Activated naive CD8-positive, alpha-beta T cell treated with anti-CD3 and anti-CD28 coated beads, Interleukin-2, amount 10 ng/mL, durations not matched to agents 7 days and 5 days (primary cell): ENCODE results near the gene STAC2. TPM values are rescaled to one million over a fixed set of nuclear protein-coding genes. Genes with fewer than 3 reads are reported as not detected.
A peak's percentile ranks its signal among the peaks of the same experiment; 100 is the strongest.

Experiments used
- ATAC-seq: fragments of 150-1000 bp; cut with Tn5 transposase; one replicate; pipeline ENCODE4 v1.10.0; 2021; ENCODE audit warnings: low read depth, moderate library complexity
- POLR2A ChIA-PET: fragments of 350-600 bp; sonication (Branson Sonifier 250); formaldehyde crosslinking; loops from one replicate; lab custom pipeline; 2021; ENCODE audit warnings: antibody characterized with exemption; lab: Charles Lee
- DNase-seq: peaks from one replicate; pipeline ENCODE4 v3.0.0; 2021
- H3K27ac Mint-ChIP-seq: one replicate; pipeline ENCODE4 v1.8.0; 2022; ENCODE audit warnings: mild to moderate bottlenecking, mixed read lengths
- H3K27me3 Mint-ChIP-seq: one replicate; pipeline ENCODE4 v1.8.0; 2022; ENCODE audit warnings: mild to moderate bottlenecking, moderate library complexity, mixed read lengths
- H3K36me3 Mint-ChIP-seq: one replicate; pipeline ENCODE4 v1.8.0; 2021; ENCODE audit warnings: mild to moderate bottlenecking, mixed read lengths
- H3K4me1 Mint-ChIP-seq: one replicate; pipeline ENCODE4 v1.8.0; 2021; ENCODE audit warnings: mixed read lengths
- H3K4me3 Mint-ChIP-seq: one replicate; pipeline ENCODE4 v1.8.0; 2022; ENCODE audit warnings: mild to moderate bottlenecking, moderate library complexity, mixed read lengths
- H3K9me3 Mint-ChIP-seq: one replicate; pipeline ENCODE4 v1.8.0; 2021; ENCODE audit warnings: mixed read lengths
- total RNA-seq, 2 experiments: library from RNA; stranded (reverse); gene quantifications; one replicate each; pipeline ENCODE4 v1.2.3, GENCODE V29; 2021

The STAC2 gene
- total RNA-seq, 2 experiments from 2014 or later = not detected

GRCh38 chr17:39197380-39198185, 28.2 kb downstream of the STAC2 start, which contains the start of gene CACNB1:
Gene CACNB1, minus strand, starts transcription at chr17:39197669. Its CDS starts 174 bp downstream, at chr17:39197495.
- H3K4me1 Mint-ChIP-seq = peaks cover 54% of the 10 kb centered on the region
- H3K27me3 Mint-ChIP-seq = no peaks in the 10 kb centered on the region
- peaks cover 21% of the 10 kb centered on the region for H3K36me3 Mint-ChIP-seq
- peak; percentile 63 for ATAC-seq
- H3K9me3 Mint-ChIP-seq = no peaks in the 10 kb centered on the region
- H3K4me3 Mint-ChIP-seq = peak within 1 kb of the TSS; percentile 89
- POLR2A ChIA-PET = interaction anchor here (0.7 kb wide), 1 partner anchor 33 kb away, joined by 3 read pairs; no protein-coding TSS in a partner anchor
- H3K27ac Mint-ChIP-seq = peak within 1 kb of the TSS; percentile 72
- DNase-seq = peak; percentile 76

DNA sequence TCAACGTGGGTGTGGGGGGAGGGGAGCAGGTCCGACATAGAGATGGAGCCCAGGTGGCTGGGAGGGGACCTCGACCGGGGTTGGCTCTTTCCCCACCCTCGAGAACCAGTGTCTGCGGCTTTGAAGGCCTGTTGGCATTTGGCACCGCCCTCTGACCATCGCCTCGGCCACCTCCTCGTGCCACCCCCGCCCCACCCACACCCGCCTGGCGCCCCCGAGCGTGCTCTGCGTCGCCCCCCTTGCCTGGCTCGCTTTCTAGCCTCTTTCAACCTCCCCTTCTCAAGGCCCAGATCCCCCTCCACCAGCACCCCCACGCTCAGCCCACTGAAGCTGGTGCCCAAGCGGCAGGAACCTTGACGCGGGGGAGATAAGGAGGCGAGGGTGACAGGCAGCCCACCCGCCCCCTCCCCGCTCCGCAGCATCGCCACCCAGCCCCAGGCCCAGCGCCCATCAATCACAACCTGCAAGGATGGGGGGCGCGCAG, 28.9 kb downstream of the STAC2 start:
- peak overlapping the region; percentile 89 for H3K4me3 Mint-ChIP-seq
- ATAC-seq = no peak
- DNase-seq = peak; percentile 45
- H3K27me3 Mint-ChIP-seq = no peaks in the 10 kb centered on the region
- H3K27ac Mint-ChIP-seq = no peak overlapping the region
- no peaks in the 10 kb centered on the region for H3K9me3 Mint-ChIP-seq
- H3K36me3 Mint-ChIP-seq = peaks cover 19% of the 10 kb centered on the region
- POLR2A ChIA-PET = interaction anchor here (0.7 to 0.8 kb wide), 3 partner anchors 32 to 342 kb away, joined by 3 read pairs; no protein-coding TSS in a partner anchor
- H3K4me1 Mint-ChIP-seq = peaks cover 50% of the 10 kb centered on the region

DNA sequence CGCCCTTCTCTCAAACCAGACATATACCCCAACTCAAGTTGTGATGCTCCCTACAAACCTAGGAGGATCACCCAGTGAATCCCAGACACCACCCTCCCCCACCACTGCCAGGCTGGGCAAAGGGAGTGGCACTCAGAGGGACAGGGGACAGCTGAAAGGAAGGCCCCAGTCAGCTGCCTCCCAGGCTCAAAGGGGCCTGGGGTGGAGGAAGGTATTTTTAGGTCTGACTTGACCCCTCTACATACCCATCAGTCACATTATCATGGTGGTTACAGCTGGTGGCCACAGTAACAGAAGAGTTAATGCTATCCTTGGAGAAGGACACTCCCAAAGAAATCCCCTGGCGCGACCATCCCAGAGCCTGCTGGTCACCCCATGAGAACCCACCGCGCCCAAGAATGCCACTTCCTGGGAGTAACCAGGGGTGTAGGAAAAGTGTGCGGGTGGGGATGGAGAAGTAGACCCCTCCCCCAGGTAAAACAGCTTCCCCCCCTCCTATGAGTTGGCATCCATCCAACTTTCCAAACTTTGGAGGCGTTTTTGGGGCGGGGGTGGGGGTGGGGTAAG, 29.4 kb downstream of the STAC2 start:
- no peaks in the 10 kb centered on the region for H3K9me3 Mint-ChIP-seq
- H3K4me1 Mint-ChIP-seq = peaks cover 45% of the 10 kb centered on the region
- H3K27ac Mint-ChIP-seq = peak overlapping the region; percentile 72
- POLR2A ChIA-PET = interaction anchor here (0.6 to 1.2 kb wide), 5 partner anchors 13 to 342 kb away, joined by 3 to 7 read pairs (median 3); partner anchors contain the start of gene ARL5C
- H3K27me3 Mint-ChIP-seq = no peaks in the 10 kb centered on the region
- DNase-seq = no peak
- ATAC-seq = no peak
- H3K4me3 Mint-ChIP-seq = peak overlapping the region; percentile 89
- peaks cover 17% of the 10 kb centered on the region for H3K36me3 Mint-ChIP-seq

DNA sequence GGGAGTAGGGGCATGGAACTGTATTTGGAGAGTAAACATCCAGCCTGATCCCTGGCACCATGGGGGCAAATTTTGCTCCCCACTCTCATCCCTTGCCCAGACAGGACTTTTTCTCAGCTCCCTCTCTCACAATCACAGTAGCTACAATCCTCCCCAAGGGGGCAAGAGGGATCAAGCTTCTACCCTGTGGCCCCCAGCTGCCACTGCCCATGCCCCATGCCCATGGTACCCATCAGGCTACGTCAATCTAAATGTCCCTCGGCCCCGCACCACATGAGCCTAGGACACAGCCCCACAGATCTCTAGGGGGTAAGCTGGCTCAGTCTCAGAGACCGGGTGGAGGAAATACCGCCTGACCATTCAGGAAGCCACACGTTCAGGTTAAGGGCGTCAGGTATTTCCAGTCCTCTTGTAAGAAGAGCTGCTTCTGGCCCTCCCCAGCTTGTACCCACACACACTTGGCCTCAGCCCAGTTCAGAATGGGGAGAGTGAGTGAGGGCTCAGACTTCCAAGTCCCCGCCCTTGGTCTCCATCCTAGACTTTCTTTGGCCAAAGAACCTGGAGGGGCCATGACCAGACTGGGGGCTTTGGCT, 30.1 kb downstream of the STAC2 start:
- POLR2A ChIA-PET = interaction anchor here (0.6 to 1.2 kb wide), 4 partner anchors 11 to 327 kb away, joined by 3 to 7 read pairs (median 3); partner anchors contain the start of gene ARL5C
- peaks cover 41% of the 10 kb centered on the region for H3K4me1 Mint-ChIP-seq
- no peaks in the 10 kb centered on the region for H3K9me3 Mint-ChIP-seq

GRCh38 chr17:39194985-39195524, 30.7 kb downstream of the STAC2 start:
- peaks cover 41% of the 10 kb centered on the region for H3K4me1 Mint-ChIP-seq
- H3K27me3 Mint-ChIP-seq = no peaks in the 10 kb centered on the region
- H3K9me3 Mint-ChIP-seq = no peaks in the 10 kb centered on the region
- POLR2A ChIA-PET = interaction anchor here (0.8 to 1.2 kb wide), 3 partner anchors 11 to 30 kb away, joined by 3 to 7 read pairs (median 3); partner anchors contain the start of gene ARL5C
- peaks cover 11% of the 10 kb centered on the region for H3K36me3 Mint-ChIP-seq
- DNase-seq = no peak
- no peak for ATAC-seq
- no peak overlapping the region for H3K27ac Mint-ChIP-seq
- peak overlapping the region; percentile 89 for H3K4me3 Mint-ChIP-seq

More for the DNA sequence above, 30.1 kb downstream of the STAC2 start:
- peak overlapping the region; percentile 72 for H3K27ac Mint-ChIP-seq
- no peaks in the 10 kb centered on the region for H3K27me3 Mint-ChIP-seq
- ATAC-seq = no peak
- peaks cover 13% of the 10 kb centered on the region for H3K36me3 Mint-ChIP-seq
- peak overlapping the region; percentile 89 for H3K4me3 Mint-ChIP-seq
- DNase-seq = no peak

DNA sequence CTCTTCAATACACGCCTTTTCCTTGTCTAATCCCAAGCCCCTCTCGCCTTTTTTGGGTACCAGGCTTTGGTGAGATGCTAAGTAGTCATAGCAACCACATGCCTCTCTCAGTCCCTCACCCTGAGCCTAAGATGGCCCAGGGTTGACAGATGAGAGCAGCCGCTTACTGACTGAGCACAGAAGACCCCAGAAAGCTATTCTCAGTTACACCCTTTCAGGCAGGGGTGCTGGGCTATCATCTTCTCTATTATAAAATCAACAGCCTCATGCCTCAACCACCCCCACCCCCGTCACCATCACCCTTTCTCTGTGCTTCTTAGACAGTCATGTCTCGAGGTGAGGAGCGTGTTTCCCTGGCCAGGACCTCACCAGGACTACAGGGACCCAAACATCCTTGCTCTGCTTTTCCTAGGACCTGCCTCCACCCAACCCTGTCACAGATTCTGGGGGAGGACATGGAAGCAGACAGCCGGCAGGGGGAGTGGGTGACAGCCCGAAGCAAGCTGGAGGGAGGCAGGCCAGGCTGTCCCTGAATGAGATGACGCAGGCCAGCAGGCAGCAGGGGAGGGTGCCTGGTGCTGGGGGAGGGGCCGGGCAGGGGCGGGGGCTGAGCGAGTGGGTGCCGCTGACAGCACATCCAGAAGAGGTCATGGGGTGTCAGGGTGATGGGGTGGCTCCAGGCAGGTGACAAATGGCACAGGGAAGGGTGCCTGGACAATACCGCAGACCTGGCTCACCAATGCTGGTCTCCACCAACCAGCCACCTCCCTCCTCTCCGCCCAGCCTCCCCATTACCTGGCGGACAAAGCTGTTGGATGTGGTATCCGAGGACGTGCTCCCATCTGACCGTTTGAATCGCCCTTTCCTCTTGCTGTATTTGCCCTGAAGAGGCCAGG, 31.4 kb downstream of the STAC2 start:
- ATAC-seq (no peak), DNase-seq (no peak)
- peaks cover 38% of the 10 kb centered on the region for H3K4me1 Mint-ChIP-seq
- H3K9me3 Mint-ChIP-seq = no peaks in the 10 kb centered on the region
- H3K36me3 Mint-ChIP-seq = peaks cover 11% of the 10 kb centered on the region
- no peaks in the 10 kb centered on the region for H3K27me3 Mint-ChIP-seq
- POLR2A ChIA-PET = interaction anchor here (0.8 kb wide), 1 partner anchor 12 kb away, joined by 3 read pairs; no protein-coding TSS in a partner anchor
- peak overlapping the region; percentile 76 for H3K27ac Mint-ChIP-seq
- no peak overlapping the region for H3K4me3 Mint-ChIP-seq

GRCh38 chr17:39193346-39193745, 32.4 kb downstream of the STAC2 start:
- Mint-ChIP-seq H3K9me3 (no peaks in the 10 kb centered on the region), H3K4me1 (peaks cover 30% of the 10 kb centered on the region), H3K36me3 (peaks cover 11% of the 10 kb centered on the region), H3K27me3 (no peaks in the 10 kb centered on the region), H3K27ac (no peak overlapping the region), H3K4me3 (no peak overlapping the region)
- no peak for ATAC-seq
- no peak for DNase-seq
- POLR2A ChIA-PET = no interaction called here

- DNase-seq (no peak), ATAC-seq (no peak)
- no peaks in the 10 kb centered on the region for H3K9me3 Mint-ChIP-seq
- no peak overlapping the region for H3K27ac Mint-ChIP-seq
- H3K36me3 Mint-ChIP-seq = peaks cover 11% of the 10 kb centered on the region
- POLR2A ChIA-PET = no interaction called here
- no peaks in the 10 kb centered on the region for H3K27me3 Mint-ChIP-seq
- no peak overlapping the region for H3K4me3 Mint-ChIP-seq
- H3K4me1 Mint-ChIP-seq = peaks cover 26% of the 10 kb centered on the region
These were observed 32.8 kb downstream of the STAC2 start for GRCh38 chr17:39192901-39193300.

DNA sequence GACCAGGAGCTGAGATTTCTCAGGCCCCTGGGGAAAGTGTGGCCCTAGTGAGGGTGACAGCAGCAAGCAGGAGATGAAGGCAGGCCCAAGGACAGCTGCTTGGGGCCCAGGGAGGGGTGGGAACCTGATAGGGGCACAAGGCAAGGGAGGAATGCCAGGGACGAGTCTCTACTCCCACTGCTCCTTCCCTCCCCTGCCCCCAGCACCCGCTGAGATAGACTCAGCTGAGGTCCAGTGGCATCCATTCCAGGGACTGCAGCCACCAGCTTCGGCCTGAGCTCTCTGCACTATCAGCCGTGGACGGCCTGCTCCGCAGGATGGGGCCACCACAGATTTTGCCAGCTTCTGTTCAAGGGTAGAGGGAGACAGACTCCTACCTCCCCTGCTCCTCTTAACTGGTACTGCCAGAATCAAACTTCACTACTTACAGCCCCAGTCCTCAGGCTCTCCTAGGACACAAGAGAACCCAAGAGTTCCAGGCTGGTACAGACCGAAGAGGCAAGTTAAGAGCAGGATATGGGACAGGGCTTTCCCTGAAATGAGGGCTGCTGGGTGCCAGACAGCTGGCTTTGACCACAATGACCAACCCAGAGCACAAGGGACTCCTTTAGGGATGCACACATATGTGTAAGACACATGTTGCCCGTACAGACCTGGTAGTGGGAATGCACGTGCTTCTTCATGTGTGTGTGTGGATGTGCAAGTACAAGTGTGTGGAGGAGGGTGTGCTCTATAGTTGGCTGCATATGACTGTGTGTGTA, 33.8 kb downstream of the STAC2 start:
- Mint-ChIP-seq H3K4me1 (peaks cover 25% of the 10 kb centered on the region), H3K9me3 (no peaks in the 10 kb centered on the region), H3K27ac (peak overlapping the region; percentile 36), H3K36me3 (peaks cover 11% of the 10 kb centered on the region), H3K4me3 (no peak overlapping the region), H3K27me3 (no peaks in the 10 kb centered on the region)
- ATAC-seq (no peak), DNase-seq (no peak)
- POLR2A ChIA-PET = no interaction called here

GRCh38 chr17:39187152-39187830, 38.5 kb downstream of the STAC2 start:
- peaks cover 4% of the 10 kb centered on the region for H3K4me1 Mint-ChIP-seq
- peaks cover 27% of the 10 kb centered on the region for H3K36me3 Mint-ChIP-seq
- no peak overlapping the region for H3K4me3 Mint-ChIP-seq
- no peaks in the 10 kb centered on the region for H3K27me3 Mint-ChIP-seq
- no peaks in the 10 kb centered on the region for H3K9me3 Mint-ChIP-seq
- DNase-seq (no peak), ATAC-seq (no peak)
- no peak overlapping the region for H3K27ac Mint-ChIP-seq
- POLR2A ChIA-PET = no interaction called here

- POLR2A ChIA-PET = no interaction called here
These were observed 39.2 kb downstream of the STAC2 start for GRCh38 chr17:39186481-39187002.

More at GRCh38 chr17:39186481-39187002, 39.2 kb downstream of the STAC2 start:
- ATAC-seq = no peak
- no peak for DNase-seq
- Mint-ChIP-seq H3K4me3 (no peak overlapping the region), H3K27me3 (no peaks in the 10 kb centered on the region), H3K4me1 (peaks cover 4% of the 10 kb centered on the region), H3K9me3 (no peaks in the 10 kb centered on the region), H3K36me3 (peaks cover 25% of the 10 kb centered on the region), H3K27ac (no peak overlapping the region)
